Bronchial epithelial cell (primary cell): ENCODE data around the gene MTF1. TPM values are rescaled to one million over a fixed set of nuclear protein-coding genes. Genes with fewer than 3 reads are reported as not detected.
A peak's percentile ranks its signal among the peaks of the same experiment; 100 is the strongest.

Experiments
- DNase-seq: peaks from one replicate; pipeline ENCODE4 v3.0.0-alpha.2; 2010; ENCODE audit warnings: low read depth
- FAIRE-seq: peaks from 2 replicates; lab custom pipeline; 2011; peaks lifted over from hg19 to GRCh38; lab: Jason Lieb, UNC
- H3K27me3 ChIP-seq: 2 replicates; pipeline ENCODE4 v1.5.1; 2011; ENCODE audit warnings: low read length; ENCODE audit not compliant: control insufficient read depth, insufficient read depth
- H3K36me3 ChIP-seq: 2 replicates; pipeline ENCODE4 v1.5.1; 2011; ENCODE audit warnings: low read length; ENCODE audit not compliant: control insufficient read depth, insufficient read depth
- H3K4me3 ChIP-seq: 2 replicates; pipeline ENCODE4 v1.5.1; 2011; ENCODE audit warnings: mild to moderate bottlenecking, low read depth, low read length, control low read depth
- total RNA-seq: library from RNA; depleted of rRNA; stranded (reverse); fragments of >200 nt; gene quantifications from 2 replicates; pipeline ENCODE4 v1.2.1, GENCODE V29; 2014
- TF ChIP-seq, protein P1 (sequence below): IDR thresholded peaks from 2 replicates; pipeline ENCODE4 v1.5.1; 2011; ENCODE audit warnings: mild to moderate bottlenecking, moderate library complexity, low read length, control low read depth, inconsistent platforms; ENCODE audit not compliant: insufficient read depth, severe bottlenecking

MTF1 gene
- total RNA-seq, 1 donor from 2014 or later, result 3.7 TPM

DNA sequence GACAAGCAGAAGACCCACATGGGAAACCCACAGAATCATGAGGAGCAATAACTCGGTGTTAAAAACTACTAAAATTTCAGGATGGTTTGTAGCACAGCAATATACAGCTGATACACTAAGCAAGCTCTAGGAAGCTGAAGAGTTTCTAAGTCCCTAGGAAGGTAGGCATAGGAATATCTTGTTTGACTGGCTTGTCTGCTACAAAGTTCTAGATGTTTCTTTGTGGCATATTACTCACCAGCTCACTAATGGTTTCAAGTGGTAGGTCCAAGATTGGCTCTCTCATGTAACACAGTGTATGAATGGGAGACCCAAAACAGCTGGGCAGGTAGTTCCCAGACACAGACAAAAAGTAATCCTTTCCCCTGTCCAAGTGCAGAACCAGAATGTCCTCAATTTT lies 13.3 kb upstream of the MTF1 start:
- DNase-seq, result no peak
- no peak for FAIRE-seq
- TF ChIP-seq, protein P1, sequence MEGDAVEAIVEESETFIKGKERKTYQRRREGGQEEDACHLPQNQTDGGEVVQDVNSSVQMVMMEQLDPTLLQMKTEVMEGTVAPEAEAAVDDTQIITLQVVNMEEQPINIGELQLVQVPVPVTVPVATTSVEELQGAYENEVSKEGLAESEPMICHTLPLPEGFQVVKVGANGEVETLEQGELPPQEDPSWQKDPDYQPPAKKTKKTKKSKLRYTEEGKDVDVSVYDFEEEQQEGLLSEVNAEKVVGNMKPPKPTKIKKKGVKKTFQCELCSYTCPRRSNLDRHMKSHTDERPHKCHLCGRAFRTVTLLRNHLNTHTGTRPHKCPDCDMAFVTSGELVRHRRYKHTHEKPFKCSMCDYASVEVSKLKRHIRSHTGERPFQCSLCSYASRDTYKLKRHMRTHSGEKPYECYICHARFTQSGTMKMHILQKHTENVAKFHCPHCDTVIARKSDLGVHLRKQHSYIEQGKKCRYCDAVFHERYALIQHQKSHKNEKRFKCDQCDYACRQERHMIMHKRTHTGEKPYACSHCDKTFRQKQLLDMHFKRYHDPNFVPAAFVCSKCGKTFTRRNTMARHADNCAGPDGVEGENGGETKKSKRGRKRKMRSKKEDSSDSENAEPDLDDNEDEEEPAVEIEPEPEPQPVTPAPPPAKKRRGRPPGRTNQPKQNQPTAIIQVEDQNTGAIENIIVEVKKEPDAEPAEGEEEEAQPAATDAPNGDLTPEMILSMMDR, result no peak
- Histone ChIP-seq H3K27me3 (no peaks in the 10 kb centered on the region), H3K36me3 (peaks cover 2% of the 10 kb centered on the region), H3K4me3 (no peak overlapping the region)

DNA sequence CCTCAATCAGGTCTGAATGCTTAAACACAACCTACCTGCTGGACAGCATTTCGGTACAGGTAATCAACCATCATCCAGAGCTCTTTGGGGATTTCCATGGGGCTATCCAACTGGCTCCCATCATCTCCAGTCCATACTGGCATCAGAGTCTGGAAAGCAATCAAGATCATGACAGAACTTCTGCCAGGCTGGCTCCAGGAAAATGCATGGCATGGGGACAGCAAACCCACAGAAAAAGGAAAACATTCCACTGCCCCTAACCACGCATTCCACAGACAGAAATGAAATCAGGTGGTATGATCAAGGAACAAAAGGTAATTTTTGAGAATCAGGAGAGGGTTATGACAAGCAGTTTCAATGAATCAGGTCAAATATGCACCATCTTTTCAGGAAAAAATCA lies 9.1 kb upstream of the MTF1 start:
- Histone ChIP-seq H3K4me3 (no peak overlapping the region), H3K36me3 (peaks cover 2% of the 10 kb centered on the region), H3K27me3 (no peaks in the 10 kb centered on the region)
- FAIRE-seq (no peak), DNase-seq (no peak)
- TF ChIP-seq, protein P1, result no peak

DNA sequence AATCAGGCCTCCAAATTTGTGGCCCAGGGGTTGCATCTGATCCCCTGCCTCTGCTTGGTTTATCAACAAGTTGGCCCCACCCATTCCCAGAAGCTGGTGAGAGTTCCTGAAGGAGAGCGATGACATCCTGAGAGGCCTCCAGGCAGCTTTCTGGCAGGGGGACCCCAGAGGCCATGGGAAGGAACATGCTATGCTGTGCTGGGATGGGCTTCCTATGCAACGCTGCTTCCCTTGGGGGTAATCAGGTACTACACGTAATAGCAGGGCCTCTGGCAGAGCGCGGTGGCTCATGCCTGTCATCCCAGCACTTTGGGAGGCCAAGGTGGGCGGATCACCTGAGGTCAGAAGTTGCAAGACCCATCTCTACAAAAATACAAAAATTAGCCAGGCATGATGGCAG lies 8.4 kb upstream of the MTF1 start:
- FAIRE-seq (no peak), DNase-seq (no peak)
- no peak overlapping the region for H3K4me3 ChIP-seq
- no peaks in the 10 kb centered on the region for H3K27me3 ChIP-seq
- TF ChIP-seq, protein P1, result no peak
- peaks cover 2% of the 10 kb centered on the region for H3K36me3 ChIP-seq

DNA sequence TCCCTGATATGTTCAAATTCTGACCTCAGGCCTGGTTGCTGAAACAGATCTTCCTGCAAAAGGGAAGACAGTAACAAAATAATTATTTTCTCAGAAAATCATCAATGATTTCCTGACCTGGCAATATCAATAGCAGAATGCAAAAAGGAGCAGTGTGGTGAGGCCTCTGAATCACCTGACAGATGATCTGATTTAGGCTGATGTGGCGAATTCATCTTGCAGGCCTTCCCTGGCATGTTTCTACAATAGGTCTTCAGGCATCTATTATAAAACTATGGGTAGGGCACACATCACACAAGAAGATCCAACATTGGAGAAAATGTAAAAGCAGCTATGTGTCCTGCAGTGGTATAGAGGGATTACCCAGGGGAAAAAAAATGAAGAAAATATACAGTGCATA lies 7.1 kb upstream of the MTF1 start:
- Histone ChIP-seq H3K4me3 (no peak overlapping the region), H3K27me3 (no peaks in the 10 kb centered on the region), H3K36me3 (peaks cover 1% of the 10 kb centered on the region)
- DNase-seq (peak; percentile 64), FAIRE-seq (no peak)
- TF ChIP-seq, protein P1, result no peak

DNA sequence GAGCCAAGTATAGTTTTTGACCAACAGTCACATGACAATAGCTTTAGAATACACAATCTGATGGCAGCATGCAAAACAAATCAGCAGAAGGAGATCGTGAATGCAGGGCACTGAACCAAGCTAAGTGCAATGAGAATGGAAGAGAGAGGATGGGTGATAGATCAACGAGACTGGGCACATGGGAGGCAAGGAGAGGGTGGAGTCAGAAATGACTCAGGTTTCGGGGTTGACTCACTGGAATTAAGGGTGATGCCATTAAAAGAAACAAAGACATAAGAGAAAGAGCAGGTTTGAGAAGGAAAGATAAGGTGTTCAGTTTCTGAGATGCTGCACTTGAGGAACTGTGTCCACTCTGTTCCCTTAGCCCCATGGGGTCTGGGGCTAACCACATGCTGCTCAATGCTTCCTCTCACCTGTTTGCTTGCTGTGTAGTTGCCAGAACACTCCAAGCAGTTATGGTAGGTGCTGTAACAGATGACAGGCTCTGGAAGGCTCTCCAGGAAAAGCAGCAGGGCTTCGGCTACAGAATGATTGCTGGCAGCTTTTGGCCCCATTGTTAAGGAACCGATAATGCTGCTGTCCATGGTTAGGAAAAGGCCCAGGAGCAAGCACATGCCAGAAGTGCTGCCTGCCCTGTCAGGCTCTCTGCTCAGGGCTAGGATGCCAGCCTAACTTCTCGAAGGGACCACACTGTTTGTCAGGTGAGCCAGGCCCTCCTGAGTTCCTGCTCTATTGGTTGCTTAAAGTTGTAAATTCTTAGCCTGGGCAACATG lies 6.1 kb upstream of the MTF1 start:
- Histone ChIP-seq H3K27me3 (no peaks in the 10 kb centered on the region), H3K4me3 (no peak overlapping the region), H3K36me3 (peaks cover 1% of the 10 kb centered on the region)
- FAIRE-seq (peak; percentile 92), DNase-seq (peak; percentile 96)
- TF ChIP-seq, protein P1, result no peak
